Measurements from ENCODE around the gene CTU2.
A peak's percentile ranks its signal among the peaks of the same experiment; 100 is the strongest.
"Not testable (repeated sequence)": the region's sequence is repeated elsewhere in the genome, so short reads cannot be mapped to it uniquely, and the experiment has no call there.

Gene CTU2

DNA sequence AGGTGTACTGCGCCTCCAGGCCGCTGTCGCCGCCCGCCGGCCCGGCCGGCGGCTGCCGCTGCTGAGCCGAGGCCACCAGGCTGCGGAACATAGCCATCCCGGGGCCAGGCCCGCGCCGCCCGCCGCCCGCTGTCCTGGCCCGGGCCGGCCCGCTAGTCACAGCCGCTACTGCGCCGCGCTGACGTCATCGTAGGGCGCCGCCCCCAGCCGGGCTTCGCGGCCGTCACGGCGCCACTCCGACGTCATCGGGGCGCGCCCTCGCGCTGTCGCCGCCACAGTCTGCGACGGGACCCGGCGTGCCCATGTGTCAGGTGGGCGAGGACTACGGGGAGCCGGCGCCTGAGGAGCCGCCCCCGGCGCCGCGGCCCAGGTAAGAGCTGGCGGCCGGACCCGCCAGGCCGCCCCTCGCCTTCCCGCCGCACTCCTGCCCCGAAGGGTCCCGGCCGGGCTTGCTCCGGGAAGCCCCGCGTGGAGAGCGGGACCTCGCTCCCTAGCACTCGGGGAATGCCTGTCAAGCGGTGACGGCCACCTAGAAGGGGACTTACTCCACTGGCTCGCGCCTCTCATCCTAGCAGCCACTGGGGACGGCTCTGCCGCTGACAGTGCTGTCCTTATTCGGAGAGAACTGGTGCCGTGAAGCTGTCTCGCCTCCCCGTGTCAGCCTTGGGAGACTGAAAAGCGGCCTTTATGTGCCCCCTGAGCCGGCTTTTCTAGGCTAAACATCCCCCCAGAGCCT lies at the start of gene CTU2, which contains the start of gene RNF166:
CTU2 (plus strand) TSS at position 275 of the 736 bp plus-strand sequence; CDS start at position 303, 28 bp downstream.
RNF166 (minus strand) TSS at position 180 of the 736 bp plus-strand sequence; CDS start at position 97, 83 bp downstream.
- DNase-seq (ENCODE audit: low read depth in 2 of 2): peak; percentile 87 to 91

DNA sequence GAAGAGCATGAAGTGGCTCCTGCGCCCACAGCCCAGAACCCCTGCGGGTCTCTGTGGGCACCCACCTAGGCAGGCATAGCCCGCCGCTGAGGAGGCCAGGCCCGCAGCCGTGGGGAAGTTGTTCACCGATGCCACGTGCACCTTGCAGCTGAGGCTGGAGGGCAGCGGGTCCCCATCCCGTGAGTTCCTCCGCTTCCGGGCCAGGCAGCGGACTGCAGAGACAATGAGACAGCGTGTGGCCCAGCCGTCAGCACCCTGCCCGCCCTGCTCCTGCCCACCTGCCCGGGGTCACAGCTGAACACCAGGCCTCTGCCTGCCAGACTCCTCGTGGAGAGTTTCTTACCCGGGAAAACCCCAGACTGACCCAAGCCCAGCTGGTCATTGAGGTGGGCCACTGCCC lies 48.9 kb upstream of the CTU2 start:
- no peak for DNase-seq (ENCODE audit: low read depth in 2 of 2)

DNA sequence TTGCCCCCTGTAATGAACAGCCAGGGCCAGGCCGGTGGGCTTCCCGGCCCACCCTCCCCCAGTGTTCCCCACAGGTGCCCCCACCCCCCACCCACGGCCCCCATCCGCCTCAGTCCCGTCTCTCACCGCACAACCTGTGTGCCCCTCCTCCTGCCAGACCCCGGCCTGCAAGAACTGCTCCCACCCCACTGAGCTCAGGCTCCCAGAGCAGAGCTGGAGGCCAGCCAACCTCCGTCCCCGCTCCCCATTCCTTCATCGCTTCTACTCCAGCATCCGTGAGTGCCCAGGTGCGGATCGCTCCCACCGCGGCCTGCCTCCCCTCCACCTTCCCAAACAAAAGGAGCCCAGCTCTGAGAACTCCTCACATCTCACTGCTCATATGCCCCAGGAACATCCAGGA lies 47.6 kb upstream of the CTU2 start:
- DNase-seq (ENCODE audit: low read depth in 2 of 2): no peak

DNA sequence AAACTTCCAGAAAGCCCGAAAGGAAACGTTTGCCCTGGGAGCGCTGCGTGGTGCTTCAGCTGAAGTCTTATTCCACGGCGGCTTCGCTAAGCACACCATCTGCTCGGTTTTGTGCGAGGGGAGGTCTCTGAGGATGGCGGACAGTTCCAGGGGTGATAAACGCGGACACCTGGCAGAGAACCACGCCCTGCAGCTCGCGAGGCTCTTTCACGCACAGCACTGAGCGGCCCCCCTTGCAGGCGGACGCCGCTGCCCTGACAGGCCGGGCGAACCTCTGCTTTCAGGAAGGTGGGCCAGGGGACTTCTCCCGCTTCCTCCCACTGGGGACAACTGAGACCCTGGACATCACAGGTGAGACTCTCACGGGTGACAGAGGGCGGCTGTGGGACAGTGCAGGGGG lies 47.1 kb upstream of the CTU2 start:
- DNase-seq (ENCODE audit: low read depth in 2 of 2): no peak

DNA sequence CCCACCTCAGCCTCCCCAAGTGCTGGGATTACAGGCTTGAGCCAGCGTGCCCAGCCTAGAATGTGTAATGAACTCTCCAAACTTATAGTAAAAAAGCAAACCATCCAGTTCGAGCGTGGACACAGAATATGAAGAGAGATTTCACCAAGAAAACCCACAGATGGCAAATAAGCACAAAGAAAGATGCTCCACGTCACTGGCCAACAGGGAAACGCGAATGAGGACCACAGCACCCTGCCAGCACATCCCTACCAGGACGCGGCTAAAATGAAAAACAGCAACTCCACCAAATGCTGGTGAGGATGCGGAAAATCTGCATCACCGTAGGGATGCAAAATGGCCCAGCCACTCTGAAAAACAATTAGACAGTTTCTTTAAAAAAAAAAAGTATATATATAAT lies 44.8 kb upstream of the CTU2 start:
- DNase-seq (ENCODE audit: low read depth in 2 of 2): no peak

DNA sequence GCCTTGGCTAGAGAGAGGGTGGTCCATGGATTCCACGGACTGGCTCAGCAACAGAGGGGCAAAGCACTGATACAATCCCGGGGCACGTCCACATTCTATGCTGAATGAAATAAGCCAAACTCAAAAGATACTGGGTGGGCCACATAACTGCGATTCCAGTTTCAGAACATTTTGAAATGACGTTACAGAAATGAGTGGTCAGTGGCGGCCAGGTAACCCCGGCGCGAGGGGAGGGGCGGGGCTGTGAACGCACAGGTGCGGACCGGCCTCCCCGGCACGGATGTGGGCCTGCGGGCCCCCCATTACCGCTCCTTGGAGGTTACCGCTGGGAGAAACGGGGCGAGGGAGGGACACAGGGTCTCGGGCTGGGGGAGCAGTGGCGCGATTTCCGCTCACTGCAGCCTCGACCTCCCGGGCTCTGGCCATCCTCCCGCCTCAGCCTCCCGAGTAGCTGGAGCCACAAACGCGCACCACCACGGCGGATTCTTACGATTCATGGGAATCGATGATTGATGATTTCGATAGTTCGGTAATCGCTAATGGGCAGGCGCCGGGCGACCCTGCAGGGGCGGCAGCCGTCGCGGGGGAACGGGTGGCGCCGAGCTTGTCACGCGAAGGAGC lies 44.0 kb upstream of the CTU2 start:
- no peak for DNase-seq (ENCODE audit: low read depth in 2 of 2)

DNA sequence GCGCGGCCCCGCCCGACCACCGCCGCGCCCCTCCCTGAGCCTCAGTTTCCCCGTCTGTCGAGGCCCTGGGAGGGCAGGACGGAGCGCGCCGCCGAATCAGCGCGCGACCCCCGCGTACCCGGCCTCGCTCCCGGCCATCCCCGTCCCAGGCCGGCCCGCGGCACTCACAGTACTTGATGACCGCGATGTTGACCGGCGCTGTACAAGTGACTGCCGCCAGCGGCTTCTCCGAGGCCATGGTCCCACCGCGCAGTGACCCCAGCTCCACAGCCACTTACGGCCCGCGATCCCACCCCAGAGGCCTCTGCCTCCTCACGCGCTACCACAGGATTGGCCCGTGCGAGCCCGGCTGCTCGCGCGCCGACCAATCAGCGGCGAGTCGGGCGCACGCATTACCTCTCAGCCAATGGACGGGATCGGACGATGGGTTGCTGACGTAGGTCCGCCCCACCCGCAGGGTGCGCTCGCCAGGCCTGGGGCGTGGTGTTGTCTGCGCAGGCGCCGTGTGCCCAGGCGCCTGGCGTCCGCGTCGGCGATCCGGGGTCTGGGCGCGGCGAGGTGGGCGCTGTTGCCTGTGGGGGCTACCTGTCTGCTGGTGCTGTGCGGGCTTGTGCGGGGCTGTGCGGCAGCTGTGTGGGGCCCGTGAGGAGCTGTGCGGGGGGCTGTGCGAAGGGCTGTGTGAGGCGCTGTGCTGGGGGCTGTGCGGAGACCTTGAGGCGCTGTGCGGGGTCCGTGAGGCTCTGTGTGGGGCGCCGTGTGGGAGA lies 43.3 kb upstream of the CTU2 start, which contains the start of gene MVD:
MVD (minus strand) TSS at position 249 of the 764 bp plus-strand sequence; CDS start at position 238, 11 bp downstream.
- DNase-seq (ENCODE audit: low read depth in 2 of 2): peak; percentile 94 to 95

DNA sequence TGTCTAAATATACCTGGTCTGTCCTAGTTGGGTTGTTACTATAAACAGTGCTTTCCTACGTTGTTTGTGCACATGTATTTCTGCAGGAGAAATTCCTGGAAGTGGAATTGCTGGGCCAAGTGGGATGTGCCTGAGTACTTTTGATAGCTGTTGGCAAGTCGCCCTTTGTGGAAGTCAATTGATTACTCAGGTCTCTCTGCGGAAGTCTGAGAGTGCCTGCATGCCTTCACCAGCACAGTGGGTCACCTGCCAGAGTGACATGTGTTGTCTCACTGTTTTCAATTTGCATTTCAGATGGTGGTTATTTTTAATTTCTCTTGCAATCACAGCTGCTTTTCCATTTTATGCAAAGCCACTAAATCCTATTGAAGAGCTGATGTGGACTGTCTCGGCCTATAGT lies 41.2 kb upstream of the CTU2 start:
- DNase-seq (ENCODE audit: low read depth in 2 of 2): no peak

DNA sequence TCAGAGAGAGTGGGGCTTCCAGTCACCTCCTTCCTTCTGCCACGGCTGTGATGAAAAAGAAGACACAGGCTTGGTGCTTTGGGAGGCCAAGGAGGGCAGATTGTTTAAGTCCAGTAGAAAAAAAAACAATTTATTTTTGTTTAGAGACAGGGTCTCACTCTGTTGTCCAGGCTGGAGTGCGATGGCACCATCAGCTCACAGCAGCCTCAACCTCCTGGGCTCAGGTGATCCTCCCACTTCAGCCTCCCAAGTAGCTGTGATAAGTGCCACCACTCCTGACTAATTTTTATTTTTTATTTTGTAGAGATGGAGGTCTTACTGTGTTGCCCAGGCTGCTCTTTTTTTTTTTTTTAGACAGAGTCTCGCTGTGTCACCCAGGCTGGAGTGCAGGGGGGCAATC lies 40.7 kb upstream of the CTU2 start:
- DNase-seq (ENCODE audit: low read depth in 2 of 2): no peak

DNA sequence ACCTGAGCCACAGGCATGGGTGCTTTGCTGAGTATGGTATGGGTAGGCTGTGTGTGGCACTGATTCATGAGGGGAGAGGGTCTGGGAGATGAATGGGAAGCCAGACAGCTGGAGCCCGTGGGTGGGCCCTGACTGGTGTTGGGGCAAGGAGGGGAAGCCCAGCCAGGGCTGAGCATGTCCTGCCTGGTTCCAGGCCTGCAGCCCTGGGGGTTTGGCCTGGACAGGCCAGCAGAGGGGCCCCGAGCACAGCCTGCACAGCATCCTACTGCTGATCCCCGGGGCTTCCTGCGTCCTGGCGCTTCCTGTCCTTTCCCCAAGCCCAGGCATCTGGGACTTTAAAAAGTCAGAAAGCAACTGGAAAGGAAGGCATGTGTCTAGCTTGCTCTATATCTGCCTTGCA lies 38.8 kb upstream of the CTU2 start:
- no peak for DNase-seq (ENCODE audit: low read depth in 2 of 2)

DNA sequence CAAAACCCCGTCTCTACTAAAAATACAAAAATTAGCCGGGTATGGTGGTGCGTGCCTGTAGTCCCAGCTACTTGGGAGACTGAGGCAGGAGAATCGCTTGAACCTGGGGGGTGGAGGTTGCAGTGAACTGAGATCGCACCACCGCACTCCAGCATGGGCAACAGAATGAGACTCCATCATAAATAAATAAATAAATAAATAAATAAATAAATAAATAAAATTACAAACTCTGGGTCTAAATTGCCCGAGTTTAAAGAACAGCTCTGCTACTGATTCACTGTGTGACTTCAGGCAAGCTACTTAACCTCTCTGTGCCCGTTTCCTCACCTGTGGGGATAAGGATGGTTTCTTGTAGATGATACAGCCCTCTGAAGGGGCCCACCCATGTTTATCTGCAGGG lies 36.8 kb upstream of the CTU2 start:
- not testable (repeated sequence) for DNase-seq (ENCODE audit: low read depth in 2 of 2)

DNA sequence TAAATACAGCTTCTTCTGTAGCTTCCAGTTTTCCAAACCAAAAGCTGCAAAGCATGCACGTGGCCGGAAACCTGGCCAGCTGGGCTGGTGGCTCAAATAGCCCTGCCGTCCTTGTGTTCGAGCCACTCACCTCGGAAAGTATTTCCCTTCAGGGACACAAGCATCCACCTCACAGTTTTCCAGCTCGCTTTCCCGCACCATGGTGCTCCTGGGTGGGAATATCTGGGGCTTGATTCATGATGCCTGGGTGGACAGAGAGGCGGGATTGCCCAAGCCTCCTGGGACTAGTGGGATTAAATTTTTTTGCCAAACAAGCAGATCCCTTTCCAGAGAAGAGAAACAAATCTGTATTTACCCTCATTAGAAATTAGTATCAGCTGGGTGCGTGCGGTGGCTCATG lies 36.3 kb upstream of the CTU2 start:
- no peak for DNase-seq (ENCODE audit: low read depth in 2 of 2)

DNA sequence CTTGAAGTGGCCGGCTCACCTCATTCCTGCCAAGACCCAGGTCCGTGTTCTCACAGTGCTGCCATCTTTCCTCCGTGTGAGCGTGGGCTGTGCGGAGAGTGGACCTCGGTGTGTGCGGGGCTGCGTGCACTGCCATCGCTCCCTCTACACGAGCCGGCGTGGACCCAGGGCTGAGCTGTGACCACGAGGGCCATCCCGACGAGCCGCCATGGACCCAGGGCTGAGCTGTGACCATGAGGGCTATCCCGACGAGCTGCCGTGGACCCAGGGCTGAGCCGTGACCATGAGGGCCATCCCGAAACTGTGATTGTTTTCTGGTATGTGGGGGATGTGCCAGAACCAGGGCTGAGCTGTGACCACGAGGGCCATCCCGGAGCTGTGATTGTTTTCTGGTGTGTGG lies 34.5 kb upstream of the CTU2 start:
- no peak for DNase-seq (ENCODE audit: low read depth in 2 of 2)

DNA sequence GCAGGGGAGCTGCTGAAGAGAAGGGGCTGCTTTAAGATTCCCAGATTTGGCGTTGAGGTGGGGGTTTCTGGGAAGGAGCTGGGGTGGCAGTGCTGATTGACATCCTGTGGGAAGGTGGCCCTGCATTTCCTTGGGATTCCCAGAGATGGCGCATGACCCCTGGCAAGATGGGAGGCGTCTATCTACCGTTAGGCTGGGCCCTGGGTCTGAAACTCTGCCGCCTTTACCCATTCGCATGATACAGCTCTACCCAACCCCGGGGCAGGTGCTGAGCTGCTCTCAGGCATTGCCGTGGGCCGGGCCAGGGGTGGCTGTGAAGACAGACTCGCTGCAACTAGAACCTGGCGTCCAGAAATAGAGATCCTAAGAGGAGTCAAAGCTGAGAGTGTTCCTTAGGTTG lies 33.5 kb upstream of the CTU2 start:
- DNase-seq (ENCODE audit: low read depth in 2 of 2): no peak

DNA sequence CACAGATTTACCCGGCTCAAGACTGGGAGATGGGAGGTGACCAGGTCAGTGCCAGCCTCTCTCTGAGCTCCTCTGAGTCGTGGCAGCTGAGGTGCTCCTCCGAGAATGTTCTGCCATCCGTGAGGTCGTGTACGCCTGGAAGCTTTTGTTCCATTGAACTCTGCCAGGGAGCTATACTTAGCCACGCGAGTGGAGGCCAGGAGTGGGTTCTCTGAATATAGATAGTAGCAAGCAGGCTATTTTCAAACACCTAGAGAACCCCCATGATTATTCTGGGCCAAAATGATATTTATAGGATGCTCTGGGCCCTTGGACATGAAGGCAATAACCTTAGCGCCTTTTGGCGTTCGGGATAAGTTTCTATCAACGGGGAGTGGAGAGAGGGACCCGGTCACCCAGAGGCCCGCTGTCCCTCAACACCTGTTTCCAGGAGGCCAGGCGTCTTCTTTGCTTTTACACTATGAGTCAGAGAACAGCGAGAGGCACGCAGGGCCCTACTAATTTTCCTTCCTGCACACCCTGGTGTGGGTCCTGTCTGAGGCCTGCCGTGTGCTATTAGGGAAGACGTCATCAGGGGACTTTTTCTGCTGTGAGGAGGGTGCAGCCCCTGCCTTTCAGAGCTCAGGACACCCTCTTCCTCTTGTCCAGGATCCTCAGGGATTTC lies 32.5 kb upstream of the CTU2 start:
- no peak for DNase-seq (ENCODE audit: low read depth in 2 of 2)

DNA sequence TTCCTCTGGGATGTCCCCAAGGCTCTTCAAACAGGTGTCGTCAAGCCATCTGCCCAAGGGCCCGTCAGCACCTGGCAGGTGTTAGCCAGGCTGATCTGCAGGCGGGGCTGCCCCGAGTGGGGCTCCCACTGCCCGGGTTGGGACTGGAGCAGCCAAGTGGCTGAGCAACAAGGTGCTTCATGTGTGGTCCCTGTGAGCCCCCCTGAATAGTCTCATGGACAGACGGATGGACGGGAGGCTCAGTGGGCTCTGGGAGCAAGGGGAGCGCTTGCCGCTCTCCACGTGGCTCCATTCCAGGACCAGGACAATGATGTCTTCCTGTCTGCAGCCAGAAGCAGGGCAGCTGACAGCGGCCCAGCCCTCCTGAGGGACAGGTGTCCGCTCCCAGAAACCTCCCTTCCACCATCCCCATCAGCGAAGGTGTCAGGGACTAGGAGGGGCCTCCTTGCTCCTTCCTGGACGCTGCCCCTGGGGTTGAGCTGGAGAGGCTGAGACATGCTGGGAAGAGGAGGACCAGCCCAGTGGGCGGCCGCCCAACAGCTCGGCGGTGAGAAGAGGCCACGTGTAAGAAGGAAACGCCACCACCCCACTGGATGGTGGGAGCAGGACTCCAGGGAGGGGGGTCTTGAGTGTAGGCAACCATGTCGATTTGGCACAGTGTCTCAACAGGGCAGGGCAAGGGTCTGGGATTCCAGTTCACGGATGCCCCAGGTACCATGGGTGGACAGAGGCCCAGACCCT lies 29.6 kb upstream of the CTU2 start:
- DNase-seq (ENCODE audit: low read depth in 2 of 2): no peak

DNA sequence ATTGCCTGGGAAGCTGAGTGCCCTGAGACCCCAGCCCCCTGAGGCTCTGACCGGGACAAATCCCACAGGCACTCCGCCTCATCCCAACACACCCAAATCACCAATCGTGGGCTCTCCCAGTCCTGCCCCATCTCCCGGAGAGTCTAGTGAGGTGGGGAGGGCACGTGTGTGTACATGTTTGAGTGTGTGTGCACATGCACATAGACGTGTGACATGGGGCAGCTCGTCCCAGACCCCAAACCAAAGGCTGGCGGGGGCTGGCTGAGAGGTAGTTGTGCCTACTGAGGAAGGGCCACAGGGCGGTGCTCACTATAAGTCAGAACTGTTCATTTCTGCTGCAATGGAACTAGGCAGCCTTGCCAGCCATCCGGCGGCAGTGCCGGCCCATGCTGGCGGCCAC lies 28.6 kb upstream of the CTU2 start:
- DNase-seq (ENCODE audit: low read depth in 2 of 2): no peak

DNA sequence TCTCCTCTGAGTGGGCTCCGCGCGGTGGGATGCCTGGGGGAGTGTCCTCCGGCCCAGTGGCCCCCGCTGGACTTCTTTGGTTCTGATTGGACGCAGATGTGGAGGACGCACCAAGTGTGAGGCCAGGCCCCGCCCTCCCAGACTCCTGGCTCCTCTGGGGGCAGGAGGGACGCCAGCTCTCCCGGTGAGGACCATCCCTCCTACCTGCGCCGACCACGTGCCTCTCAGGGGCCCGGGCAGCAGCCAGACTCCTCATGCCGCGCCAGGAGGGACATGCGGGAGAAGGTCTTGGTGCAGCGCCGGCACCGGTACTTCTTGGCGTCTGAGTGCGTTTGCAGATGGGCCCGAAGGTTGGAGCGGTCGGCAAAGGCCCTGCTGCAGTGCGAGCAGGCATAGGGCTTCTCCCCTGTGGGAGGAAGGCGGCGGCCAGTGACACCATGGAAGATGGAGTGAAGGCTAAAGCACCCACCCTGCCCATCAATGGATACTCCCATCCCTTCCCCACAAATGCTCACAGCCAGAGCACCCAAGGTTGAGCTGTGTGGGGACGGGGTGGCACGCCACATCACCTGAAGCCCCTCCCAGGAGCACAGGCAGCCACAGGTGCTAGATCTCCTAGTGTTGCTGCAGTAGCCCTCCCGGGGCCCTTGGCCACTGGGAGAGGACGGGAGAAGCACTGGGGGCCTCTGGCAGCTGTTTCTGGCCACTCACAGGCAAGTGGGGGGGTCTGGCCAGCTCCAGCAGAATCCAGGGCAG lies 27.9 kb upstream of the CTU2 start:
- no peak for DNase-seq (ENCODE audit: low read depth in 2 of 2)

DNA sequence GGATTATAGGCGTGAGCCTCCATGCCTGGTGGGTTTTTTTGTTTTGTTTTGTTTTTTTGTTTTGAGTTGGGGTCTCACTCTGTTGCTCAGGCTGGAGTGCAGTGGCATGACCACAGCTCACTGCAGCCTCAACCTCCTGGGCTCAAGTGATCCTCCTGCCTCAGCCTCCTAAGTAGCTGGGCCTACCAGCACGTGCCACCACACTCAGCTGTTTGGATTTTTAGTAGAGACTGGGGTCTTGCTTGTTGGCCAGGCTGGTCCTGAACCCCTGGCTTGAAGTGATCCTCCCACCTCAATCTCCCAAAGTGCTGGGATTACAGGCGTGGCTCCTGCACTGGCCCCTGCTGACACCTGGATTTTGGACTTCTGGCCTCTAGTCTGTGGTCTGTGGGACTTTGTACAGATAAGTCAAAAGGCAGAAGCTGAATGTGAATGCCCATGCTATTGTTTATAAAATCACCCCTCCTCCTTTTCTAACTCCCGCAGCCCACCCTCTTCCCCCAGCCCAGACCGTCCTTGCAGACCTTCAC lies 25.7 kb upstream of the CTU2 start:
- DNase-seq (ENCODE audit: low read depth in 2 of 2): no peak

DNA sequence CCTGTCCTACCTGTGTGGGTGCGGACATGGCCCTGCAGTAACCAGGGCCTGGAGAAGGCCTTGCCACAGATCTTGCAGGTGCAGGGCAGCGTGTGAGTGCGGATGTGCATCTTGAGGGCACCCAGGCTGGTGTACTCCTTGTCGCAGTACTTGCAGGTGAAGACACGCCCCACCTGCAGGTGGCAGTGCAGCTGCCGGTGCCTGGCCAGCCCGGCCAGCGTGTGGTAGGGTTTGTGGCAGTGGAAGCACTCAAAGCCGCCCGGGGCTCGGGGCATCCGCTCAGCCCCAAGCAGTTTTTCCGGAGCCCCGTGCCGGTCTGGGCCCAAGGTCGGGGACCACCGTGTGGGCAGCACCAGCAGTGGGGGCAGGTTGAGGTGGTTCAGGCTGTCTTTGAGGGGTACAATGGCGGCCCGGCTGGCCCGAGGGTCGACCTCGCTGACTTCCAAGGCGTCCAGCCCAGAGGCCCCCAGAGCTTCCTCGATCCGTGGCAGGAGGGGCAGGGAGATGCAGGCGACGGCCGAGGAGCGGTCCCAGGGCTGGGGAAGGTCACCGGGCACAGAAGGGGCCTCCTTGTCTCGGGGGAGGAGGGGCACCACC lies 25.1 kb upstream of the CTU2 start:
- DNase-seq (ENCODE audit: low read depth in 2 of 2): no peak
